Trophoblast cell (in vitro differentiated cells and primary cell): ENCODE data around the gene PRSS58. TPM values are rescaled to one million over a fixed set of nuclear protein-coding genes. Genes with fewer than 3 reads are reported as not detected.

ENCODE experiments used
- DNase-seq, 2 donors: peaks; one replicate each; pipeline ENCODE4 v3.0.0-alpha.2; 2016
- H2AFZ ChIP-seq: 2 replicates; pipeline ENCODE4 v1.6.1; 2013; ENCODE audit warnings: low read length, moderate library complexity, mild to moderate bottlenecking; ENCODE audit not compliant: insufficient read depth, poor library complexity
- H2AK5ac ChIP-seq: 2 replicates; pipeline ENCODE4 v1.6.1; 2013; ENCODE audit warnings: mild to moderate bottlenecking, low read length
- H2BK120ac ChIP-seq: 2 replicates; pipeline ENCODE4 v1.6.1; 2013; ENCODE audit warnings: low read length, mild to moderate bottlenecking, moderate library complexity; ENCODE audit not compliant: insufficient read depth, poor library complexity
- H2BK12ac ChIP-seq: 2 replicates; pipeline ENCODE4 v1.6.1; 2013; ENCODE audit warnings: mild to moderate bottlenecking, low read length, moderate library complexity
- H2BK5ac ChIP-seq: 2 replicates; pipeline ENCODE4 v1.6.1; 2013; ENCODE audit warnings: low read length, low read depth, moderate library complexity, mild to moderate bottlenecking; ENCODE audit not compliant: poor library complexity
- H3K14ac ChIP-seq: 2 replicates; pipeline ENCODE4 v1.6.1; 2013; ENCODE audit warnings: mild to moderate bottlenecking, low read length
- H3K18ac ChIP-seq: 2 replicates; pipeline ENCODE4 v1.6.1; 2013; ENCODE audit warnings: mild to moderate bottlenecking, low read length
- H3K23ac ChIP-seq: 2 replicates; pipeline ENCODE4 v1.6.1; 2013; ENCODE audit warnings: low read length
- H3K27ac ChIP-seq: 2 replicates; pipeline ENCODE4 v1.5.1; 2013; ENCODE audit warnings: low read depth, mild to moderate bottlenecking, inconsistent platforms, low read length, moderate library complexity
- H3K27me3 ChIP-seq: 2 replicates; pipeline ENCODE4 v1.6.1; 2013; ENCODE audit warnings: inconsistent platforms, mild to moderate bottlenecking, low read length, moderate library complexity; ENCODE audit not compliant: insufficient read depth
- H3K36me3 ChIP-seq, 2 experiments: 1 replicate in 1 of 2; 2 replicates in 1 of 2; pipeline ENCODE4 v1.6.1; 2013; ENCODE audit warnings: low read length in 2 of 2, mild to moderate bottlenecking in 2 of 2, moderate library complexity in 1 of 2; ENCODE audit not compliant: insufficient read depth in 2 of 2, control insufficient read depth in 1 of 2
- H3K4ac ChIP-seq: 2 replicates; pipeline ENCODE4 v1.6.1; 2013; ENCODE audit warnings: low read depth, mild to moderate bottlenecking, low read length, moderate library complexity
- H3K4me1 ChIP-seq, 2 experiments: 1 replicate in 1 of 2; 2 replicates in 1 of 2; pipeline ENCODE4 v1.6.1; 2013; ENCODE audit warnings: low read length in 2 of 2, mild to moderate bottlenecking in 2 of 2, moderate library complexity in 1 of 2; ENCODE audit not compliant: insufficient read depth in 2 of 2, control insufficient read depth in 1 of 2
- H3K4me2 ChIP-seq: 2 replicates; pipeline ENCODE4 v1.6.1; 2013; ENCODE audit warnings: inconsistent platforms, mild to moderate bottlenecking, low read length, moderate library complexity
- H3K4me3 ChIP-seq: 2 replicates; pipeline ENCODE4 v1.5.1; 2013; ENCODE audit warnings: mild to moderate bottlenecking, low read depth, low read length, inconsistent platforms
- H3K79me1 ChIP-seq: one replicate; pipeline ENCODE4 v1.6.1; 2013; ENCODE audit warnings: low read length
- H3K79me2 ChIP-seq: 2 replicates; pipeline ENCODE4 v1.6.1; 2013; ENCODE audit warnings: low read length, mild to moderate bottlenecking; ENCODE audit not compliant: control insufficient read depth, insufficient read depth, poor library complexity
- H3K9ac ChIP-seq: 2 replicates; pipeline ENCODE4 v1.6.1; 2013; ENCODE audit warnings: mild to moderate bottlenecking, low read length
- H3K9me3 ChIP-seq: 2 replicates; pipeline ENCODE4 v1.6.1; 2013; ENCODE audit warnings: low read depth, mild to moderate bottlenecking, control low read depth, inconsistent platforms, low read length; ENCODE audit not compliant: insufficient read depth
- H4K12ac ChIP-seq: 2 replicates; pipeline ENCODE4 v1.6.1; 2013; ENCODE audit warnings: low read depth, mild to moderate bottlenecking, low read length, moderate library complexity
- H4K8ac ChIP-seq: 2 replicates; pipeline ENCODE4 v1.6.1; 2013; ENCODE audit warnings: low read depth, mild to moderate bottlenecking, low read length, moderate library complexity
- H4K91ac ChIP-seq: one replicate; pipeline ENCODE4 v1.6.1; 2013; ENCODE audit warnings: low read depth, mild to moderate bottlenecking, low read length, moderate library complexity
- WGBS: extraction: QIAGEN DNeasy Blood & Tissue Kit; methylation state at CpG from one replicate; pipeline ENCODE4 v1.1.7; 2013; ENCODE audit warnings: missing lambda C conversion rate; ENCODE audit not compliant: insufficient read length, insufficient coverage; ENCODE audit errors: extremely low coverage; 5-methylcytosine and 5-hydroxymethylcytosine counted together
- polyA plus RNA-seq: library from polyadenylated mRNA; stranded (reverse); fragments of 200-250 nt; gene quantifications from 2 replicates; pipeline ENCODE4 v1.2.3, GENCODE V29; 2013

Gene PRSS58, protein sequence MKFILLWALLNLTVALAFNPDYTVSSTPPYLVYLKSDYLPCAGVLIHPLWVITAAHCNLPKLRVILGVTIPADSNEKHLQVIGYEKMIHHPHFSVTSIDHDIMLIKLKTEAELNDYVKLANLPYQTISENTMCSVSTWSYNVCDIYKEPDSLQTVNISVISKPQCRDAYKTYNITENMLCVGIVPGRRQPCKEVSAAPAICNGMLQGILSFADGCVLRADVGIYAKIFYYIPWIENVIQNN
- polyA plus RNA-seq = not detected in 2 replicates

DNA sequence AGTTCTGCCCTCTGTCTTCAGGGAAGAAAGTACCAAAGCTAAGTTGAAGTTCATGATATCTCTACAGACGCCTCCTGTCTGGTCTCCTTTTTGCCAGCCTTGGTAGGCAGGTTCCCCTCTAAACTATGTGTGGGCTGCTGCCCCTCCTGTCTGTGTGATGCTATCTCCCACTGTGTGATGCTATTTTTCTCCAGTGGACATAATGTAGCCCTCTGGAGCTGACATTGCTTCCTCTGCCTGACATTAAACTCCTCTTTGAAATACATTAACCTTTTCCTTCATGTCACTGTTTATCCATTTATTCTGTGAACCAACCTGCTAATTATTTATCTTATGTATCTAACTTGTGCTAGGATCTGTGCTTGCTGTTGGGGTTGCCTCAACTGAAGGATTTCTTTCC, at the start of gene PRSS58:
PRSS58 (minus strand) TSS at position 101 of the 400 bp plus-strand sequence. CDS start 351 bp downstream, outside the sequence.
- H3K4ac ChIP-seq = no peak within 1 kb of the TSS
- no peak within 1 kb of the TSS for H3K18ac ChIP-seq
- H3K14ac ChIP-seq = no peak within 1 kb of the TSS
- no peak within 1 kb of the TSS for H4K8ac ChIP-seq
- H3K79me1 ChIP-seq = no peaks in the 10 kb centered on the region
- WGBS = no CpG with 5 or more reads among the region's 1 CpG
- H2BK5ac ChIP-seq = no peak within 1 kb of the TSS
- no peak within 1 kb of the TSS for H4K91ac ChIP-seq
- no peaks in the 10 kb centered on the region for H3K79me2 ChIP-seq
- no peaks in the 10 kb centered on the region for H3K4me1 ChIP-seq
- H2BK12ac ChIP-seq = no peak within 1 kb of the TSS
- no peak within 1 kb of the TSS for H4K12ac ChIP-seq
- H2AK5ac ChIP-seq = no peak within 1 kb of the TSS
- no peaks in the 10 kb centered on the region for H3K27me3 ChIP-seq
- H2AFZ ChIP-seq = no peak within 1 kb of the TSS
- H3K9ac ChIP-seq = peak within 1 kb of the TSS; percentile 5
- no peaks in the 10 kb centered on the region for H3K36me3 ChIP-seq
- no peak within 1 kb of the TSS for H2BK120ac ChIP-seq
- H3K9me3 ChIP-seq = no peaks in the 10 kb centered on the region
- no peak within 1 kb of the TSS for H3K4me2 ChIP-seq
- no peak within 1 kb of the TSS for H3K4me3 ChIP-seq
- no peak within 1 kb of the TSS for H3K27ac ChIP-seq
- no peak within 1 kb of the TSS for H3K23ac ChIP-seq
- no peak for DNase-seq

DNA sequence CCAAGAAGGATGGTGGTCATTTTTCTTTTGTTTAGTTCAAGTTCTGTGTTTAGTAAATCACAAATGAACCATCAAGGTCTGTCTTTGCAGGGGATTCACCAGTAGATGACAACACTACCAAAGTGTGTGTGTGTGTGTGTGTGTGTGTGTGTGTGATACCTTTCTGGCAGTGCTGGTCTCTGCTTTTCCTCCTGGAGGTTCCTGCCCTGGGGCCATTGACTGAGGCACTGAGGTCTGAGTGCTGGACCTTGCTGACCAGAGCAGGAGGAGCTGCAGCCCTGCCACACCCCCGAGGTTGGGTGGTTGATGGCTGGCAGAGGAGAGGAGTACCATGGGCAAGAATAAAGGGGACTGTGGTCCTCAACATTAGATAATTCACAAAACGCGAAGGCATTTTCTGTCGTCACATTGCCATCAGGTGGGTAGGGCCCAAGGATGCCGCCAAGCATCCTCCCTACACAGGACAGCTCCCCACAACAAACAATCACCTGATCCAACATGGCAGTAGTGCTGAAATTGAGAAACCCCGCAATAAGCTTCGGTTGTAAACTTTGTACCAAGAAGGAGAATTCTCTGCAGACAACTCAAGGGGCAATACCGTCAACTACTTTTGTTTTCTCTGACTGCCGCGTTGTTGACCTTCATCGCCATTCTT, 49.5 kb upstream of the PRSS58 start:
- H3K9ac ChIP-seq = no peak overlapping the region
- no peak overlapping the region for H3K14ac ChIP-seq
- H3K23ac ChIP-seq = no peak overlapping the region
- H3K4ac ChIP-seq = no peak overlapping the region
- H3K4me1 ChIP-seq = peaks cover 4 to 5% of the 10 kb centered on the region in 2 experiments
- peak in 1 of 2 donors; percentile 62 for DNase-seq
- no peaks in the 10 kb centered on the region for H3K79me2 ChIP-seq
- H4K91ac ChIP-seq = no peak overlapping the region
- H2AK5ac ChIP-seq = no peak overlapping the region
- H2BK120ac ChIP-seq = no peak overlapping the region
- no peak overlapping the region for H3K4me3 ChIP-seq
- H2BK5ac ChIP-seq = no peak overlapping the region
- no peak overlapping the region for H3K4me2 ChIP-seq
- H3K79me1 ChIP-seq = no peaks in the 10 kb centered on the region
- no peaks in the 10 kb centered on the region for H3K27me3 ChIP-seq
- H3K9me3 ChIP-seq = no peaks in the 10 kb centered on the region
- H3K27ac ChIP-seq = no peak overlapping the region
- H4K8ac ChIP-seq = no peak overlapping the region
- H3K18ac ChIP-seq = no peak overlapping the region
- H2AFZ ChIP-seq = no peak overlapping the region
- no peak overlapping the region for H2BK12ac ChIP-seq
- H4K12ac ChIP-seq = no peak overlapping the region
- no peaks in the 10 kb centered on the region for H3K36me3 ChIP-seq
- no CpG with 5 or more reads among the region's 11 CpGs for WGBS

DNA sequence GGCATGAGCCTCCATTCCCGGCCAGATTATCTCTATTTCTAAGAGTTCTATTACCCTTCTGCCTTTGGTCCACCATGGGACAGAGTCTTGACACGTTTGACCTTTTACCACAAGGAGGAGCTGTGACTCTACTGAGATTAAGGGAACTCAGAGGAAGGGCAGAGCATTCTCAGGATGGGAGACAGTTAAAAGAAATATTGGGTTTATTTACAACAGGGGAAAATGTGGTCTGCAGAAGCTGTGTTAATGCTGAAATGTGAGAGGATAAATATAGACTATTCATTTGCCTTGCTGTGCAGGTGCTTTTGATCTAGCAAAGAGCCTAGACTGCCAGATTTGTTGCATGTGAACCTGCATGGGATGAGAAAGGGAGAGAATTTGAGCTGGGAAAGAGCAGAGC, 45.8 kb upstream of the PRSS58 start:
- no peaks in the 10 kb centered on the region for H3K79me1 ChIP-seq
- H4K12ac ChIP-seq = no peak overlapping the region
- H3K9me3 ChIP-seq = no peaks in the 10 kb centered on the region
- no peak overlapping the region for H2BK5ac ChIP-seq
- no peak overlapping the region for H3K4ac ChIP-seq
- no peak overlapping the region for H3K4me2 ChIP-seq
- H3K9ac ChIP-seq = no peak overlapping the region
- no CpG with 5 or more reads among the region's 2 CpGs for WGBS
- no peak overlapping the region for H3K18ac ChIP-seq
- H3K79me2 ChIP-seq = no peaks in the 10 kb centered on the region
- H2AFZ ChIP-seq = no peak overlapping the region
- no peak overlapping the region for H4K8ac ChIP-seq
- no peaks in the 10 kb centered on the region for H3K36me3 ChIP-seq
- no peak overlapping the region for H2BK12ac ChIP-seq
- H3K4me1 ChIP-seq = no peaks in the 10 kb centered on the region
- no peak overlapping the region for H3K23ac ChIP-seq
- H3K14ac ChIP-seq = no peak overlapping the region
- H3K27ac ChIP-seq = no peak overlapping the region
- H3K27me3 ChIP-seq = no peaks in the 10 kb centered on the region
- H3K4me3 ChIP-seq = no peak overlapping the region
- peak; percentile 29 to 84 for DNase-seq
- no peak overlapping the region for H2BK120ac ChIP-seq
- H4K91ac ChIP-seq = no peak overlapping the region
- H2AK5ac ChIP-seq = no peak overlapping the region

DNA sequence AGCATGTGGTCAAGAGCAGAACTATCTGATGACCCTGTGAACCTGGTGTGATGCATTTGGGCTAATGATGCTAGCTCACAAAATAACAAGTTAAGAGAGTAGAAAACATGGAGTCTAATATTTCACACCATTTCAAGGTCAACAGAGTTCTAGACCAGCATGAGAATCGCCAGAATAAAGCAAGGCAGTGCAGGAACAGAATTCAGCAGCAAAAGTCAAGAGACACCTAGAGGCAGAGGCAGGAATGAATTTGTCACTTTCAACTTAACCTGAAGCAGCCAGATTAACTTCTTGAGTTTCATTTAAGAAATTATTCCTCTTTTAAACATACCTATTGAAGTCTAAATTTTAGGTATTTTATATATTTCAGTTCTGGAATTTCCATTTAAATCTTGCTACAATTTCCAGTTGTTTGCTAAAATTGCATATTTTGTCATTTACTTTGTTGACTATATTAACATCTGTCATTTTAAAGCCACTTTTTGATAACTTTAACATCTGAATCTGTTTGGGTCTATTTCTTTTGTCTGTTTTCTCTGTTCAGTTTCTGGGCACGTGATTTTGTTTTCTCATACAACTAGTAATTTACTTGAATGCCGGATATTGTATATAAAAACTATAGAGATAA, 44.2 kb upstream of the PRSS58 start:
- Histone ChIP-seq H3K27me3 (no peaks in the 10 kb centered on the region), H3K4me3 (no peak overlapping the region), H3K36me3 (no peaks in the 10 kb centered on the region), H2BK5ac (no peak overlapping the region), H4K12ac (no peak overlapping the region), H3K23ac (no peak overlapping the region), H2AK5ac (no peak overlapping the region), H3K4me1 (no peaks in the 10 kb centered on the region), H2AFZ (no peak overlapping the region), H3K27ac (no peak overlapping the region), H4K8ac (no peak overlapping the region), H3K79me2 (no peaks in the 10 kb centered on the region), H4K91ac (no peak overlapping the region), H3K9ac (no peak overlapping the region), H3K14ac (no peak overlapping the region), H3K18ac (no peak overlapping the region), H3K4me2 (no peak overlapping the region), H2BK12ac (no peak overlapping the region), H2BK120ac (no peak overlapping the region), H3K4ac (no peak overlapping the region), H3K9me3 (no peaks in the 10 kb centered on the region), H3K79me1 (no peaks in the 10 kb centered on the region)
- no CpG with 5 or more reads among the region's 3 CpGs for WGBS
- DNase-seq = peak in 1 of 2 donors; percentile 50
